Measurements from ENCODE around the gene ABCC8.

ABCC8 gene

GRCh38 chr11:17418444-17419081, 58.1 kb downstream of the ABCC8 start:
- Histone ChIP-seq H3K9ac (ENCODE audit: low read depth, low read length) (no peak overlapping the region), H3K4me3 (ENCODE audit: low read depth, low read length) (no peak overlapping the region), H3K4me1 (ENCODE audit: control insufficient read depth, insufficient read depth, low read length) (no peaks in the 10 kb centered on the region), H3K9me3 (ENCODE audit: control insufficient read depth, insufficient read depth, low read length) (no peaks in the 10 kb centered on the region), H3K36me3 (ENCODE audit: control insufficient read depth, insufficient read depth, low read length) (no peaks in the 10 kb centered on the region), H3K27me3 (ENCODE audit: control insufficient read depth, insufficient read depth, low read length) (peaks cover 2% of the 10 kb centered on the region)

GRCh38 chr11:17416492-17416891, 60.2 kb downstream of the ABCC8 start:
- Histone ChIP-seq H3K27me3 (ENCODE audit: control insufficient read depth, insufficient read depth, low read length) (peaks cover 2% of the 10 kb centered on the region), H3K9ac (ENCODE audit: low read depth, low read length) (no peak overlapping the region), H3K9me3 (ENCODE audit: control insufficient read depth, insufficient read depth, low read length) (no peaks in the 10 kb centered on the region), H3K4me1 (ENCODE audit: control insufficient read depth, insufficient read depth, low read length) (no peaks in the 10 kb centered on the region), H3K4me3 (ENCODE audit: low read depth, low read length) (no peak overlapping the region), H3K36me3 (ENCODE audit: control insufficient read depth, insufficient read depth, low read length) (no peaks in the 10 kb centered on the region)

- Histone ChIP-seq H3K9ac (ENCODE audit: low read depth, low read length) (no peak overlapping the region), H3K4me3 (ENCODE audit: low read depth, low read length) (no peak overlapping the region)
Observed at GRCh38 chr11:17415523-17416104, 61.0 kb downstream of the ABCC8 start.

DNA sequence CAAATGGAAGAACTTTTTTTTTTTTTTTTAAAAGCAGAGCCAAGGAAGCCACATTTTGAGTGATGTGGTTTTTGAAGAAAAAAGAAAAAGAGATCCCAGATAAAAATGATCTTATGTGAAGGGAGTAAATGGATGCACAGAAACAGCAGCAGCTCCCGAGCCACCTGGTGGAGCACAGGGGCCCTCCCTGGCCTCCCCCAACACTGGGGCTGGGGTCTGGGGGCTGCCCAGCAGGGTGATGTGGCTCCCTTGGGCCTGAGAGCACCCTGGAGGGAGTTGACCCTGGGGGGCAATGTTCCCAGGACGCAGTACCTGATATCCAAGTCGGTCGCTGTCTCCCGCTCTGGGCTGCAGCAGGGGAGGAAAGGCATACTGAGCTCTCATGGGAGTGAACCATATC, 61.7 kb downstream of the ABCC8 start:
- Histone ChIP-seq H3K36me3 (ENCODE audit: control insufficient read depth, insufficient read depth, low read length) (no peaks in the 10 kb centered on the region), H3K9me3 (ENCODE audit: control insufficient read depth, insufficient read depth, low read length) (no peaks in the 10 kb centered on the region), H3K9ac (ENCODE audit: low read depth, low read length) (no peak overlapping the region), H3K4me3 (ENCODE audit: low read depth, low read length) (no peak overlapping the region), H3K4me1 (ENCODE audit: control insufficient read depth, insufficient read depth, low read length) (no peaks in the 10 kb centered on the region), H3K27me3 (ENCODE audit: control insufficient read depth, insufficient read depth, low read length) (peaks cover 2% of the 10 kb centered on the region)

More at GRCh38 chr11:17415523-17416104, 61.0 kb downstream of the ABCC8 start:
- Histone ChIP-seq H3K4me1 (ENCODE audit: control insufficient read depth, insufficient read depth, low read length) (no peaks in the 10 kb centered on the region), H3K27me3 (ENCODE audit: control insufficient read depth, insufficient read depth, low read length) (peaks cover 2% of the 10 kb centered on the region), H3K36me3 (ENCODE audit: control insufficient read depth, insufficient read depth, low read length) (no peaks in the 10 kb centered on the region), H3K9me3 (ENCODE audit: control insufficient read depth, insufficient read depth, low read length) (no peaks in the 10 kb centered on the region)

DNA sequence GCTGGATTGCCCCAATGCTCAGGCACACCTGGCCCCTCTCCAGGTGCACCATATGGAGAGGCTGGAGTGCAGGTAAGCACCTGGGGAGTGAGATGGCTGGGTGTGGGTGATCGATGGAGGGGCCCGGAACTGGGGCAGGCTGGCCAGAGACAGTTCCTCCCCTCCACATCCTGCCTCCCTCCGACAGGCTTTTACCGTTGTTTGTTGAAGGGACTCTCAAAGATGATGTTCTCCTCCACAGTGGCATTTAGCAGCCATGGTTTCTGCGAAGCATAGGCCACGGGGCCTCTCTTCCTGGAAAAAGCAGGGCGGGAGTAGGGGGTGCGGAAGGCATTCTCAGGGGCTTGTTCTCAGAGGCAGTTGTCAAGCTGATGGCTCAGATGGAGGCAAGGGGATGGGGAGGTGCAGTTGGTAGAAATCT, 62.3 kb downstream of the ABCC8 start:
- H3K4me1 ChIP-seq (ENCODE audit: control insufficient read depth, insufficient read depth, low read length) = no peaks in the 10 kb centered on the region
- no peak overlapping the region for H3K4me3 ChIP-seq (ENCODE audit: low read depth, low read length)
- H3K27me3 ChIP-seq (ENCODE audit: control insufficient read depth, insufficient read depth, low read length) = peaks cover 2% of the 10 kb centered on the region
- no peaks in the 10 kb centered on the region for H3K9me3 ChIP-seq (ENCODE audit: control insufficient read depth, insufficient read depth, low read length)
- no peaks in the 10 kb centered on the region for H3K36me3 ChIP-seq (ENCODE audit: control insufficient read depth, insufficient read depth, low read length)
- H3K9ac ChIP-seq (ENCODE audit: low read depth, low read length) = no peak overlapping the region

GRCh38 chr11:17413414-17414316, 63.0 kb downstream of the ABCC8 start:
- Histone ChIP-seq H3K36me3 (ENCODE audit: control insufficient read depth, insufficient read depth, low read length) (no peaks in the 10 kb centered on the region), H3K27me3 (ENCODE audit: control insufficient read depth, insufficient read depth, low read length) (no peaks in the 10 kb centered on the region), H3K4me3 (ENCODE audit: low read depth, low read length) (no peak overlapping the region), H3K4me1 (ENCODE audit: control insufficient read depth, insufficient read depth, low read length) (no peaks in the 10 kb centered on the region), H3K9ac (ENCODE audit: low read depth, low read length) (no peak overlapping the region), H3K9me3 (ENCODE audit: control insufficient read depth, insufficient read depth, low read length) (no peaks in the 10 kb centered on the region)

DNA sequence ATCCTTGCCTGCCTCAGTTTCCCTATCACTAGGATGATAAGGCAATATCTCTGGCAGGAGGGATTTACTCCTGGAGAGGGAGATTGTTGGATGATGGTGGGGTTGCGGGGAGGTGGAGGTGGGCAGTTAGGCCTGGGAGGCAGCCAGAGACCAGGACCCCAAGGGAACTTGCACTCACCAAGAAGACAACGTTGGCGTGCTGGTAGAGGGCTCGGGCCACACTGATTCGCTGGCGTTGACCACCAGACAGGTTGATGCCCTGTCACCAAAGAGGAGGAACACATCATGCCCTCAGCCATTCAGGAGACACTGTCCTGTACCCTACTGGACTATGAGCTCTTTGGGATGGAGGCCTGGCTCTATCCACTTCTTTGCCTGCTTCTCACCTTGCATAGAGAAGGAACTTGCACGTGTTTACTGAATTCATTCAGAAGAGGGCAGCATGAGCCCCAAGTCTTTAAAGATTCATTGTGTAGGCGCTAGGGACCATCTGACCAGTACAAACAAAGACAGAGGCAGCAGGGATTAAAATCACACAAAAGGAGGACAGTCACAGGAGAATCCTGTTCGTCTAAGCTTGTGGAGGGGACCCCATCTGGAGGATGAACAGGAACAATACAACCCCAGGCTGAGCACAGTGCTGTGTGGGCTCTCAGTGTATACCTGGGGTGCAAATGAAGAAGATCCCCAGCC, 64.0 kb downstream of the ABCC8 start:
- no peak overlapping the region for H3K4me3 ChIP-seq (ENCODE audit: low read depth, low read length)
- no peaks in the 10 kb centered on the region for H3K27me3 ChIP-seq (ENCODE audit: control insufficient read depth, insufficient read depth, low read length)
- no peaks in the 10 kb centered on the region for H3K4me1 ChIP-seq (ENCODE audit: control insufficient read depth, insufficient read depth, low read length)
- no peak overlapping the region for H3K9ac ChIP-seq (ENCODE audit: low read depth, low read length)
- H3K36me3 ChIP-seq (ENCODE audit: control insufficient read depth, insufficient read depth, low read length) = no peaks in the 10 kb centered on the region
- H3K9me3 ChIP-seq (ENCODE audit: control insufficient read depth, insufficient read depth, low read length) = no peaks in the 10 kb centered on the region

- Histone ChIP-seq H3K36me3 (ENCODE audit: control insufficient read depth, insufficient read depth, low read length) (no peaks in the 10 kb centered on the region), H3K27me3 (ENCODE audit: control insufficient read depth, insufficient read depth, low read length) (no peaks in the 10 kb centered on the region), H3K9me3 (ENCODE audit: control insufficient read depth, insufficient read depth, low read length) (no peaks in the 10 kb centered on the region), H3K4me1 (ENCODE audit: control insufficient read depth, insufficient read depth, low read length) (no peaks in the 10 kb centered on the region), H3K4me3 (ENCODE audit: low read depth, low read length) (no peak overlapping the region), H3K9ac (ENCODE audit: low read depth, low read length) (no peak overlapping the region)
Observed at GRCh38 chr11:17411418-17411817, 65.2 kb downstream of the ABCC8 start.

GRCh38 chr11:17410606-17411379, 65.9 kb downstream of the ABCC8 start:
- Histone ChIP-seq H3K4me3 (ENCODE audit: low read depth, low read length) (no peak overlapping the region), H3K27me3 (ENCODE audit: control insufficient read depth, insufficient read depth, low read length) (no peaks in the 10 kb centered on the region), H3K9me3 (ENCODE audit: control insufficient read depth, insufficient read depth, low read length) (no peaks in the 10 kb centered on the region), H3K36me3 (ENCODE audit: control insufficient read depth, insufficient read depth, low read length) (no peaks in the 10 kb centered on the region), H3K9ac (ENCODE audit: low read depth, low read length) (no peak overlapping the region), H3K4me1 (ENCODE audit: control insufficient read depth, insufficient read depth, low read length) (no peaks in the 10 kb centered on the region)

DNA sequence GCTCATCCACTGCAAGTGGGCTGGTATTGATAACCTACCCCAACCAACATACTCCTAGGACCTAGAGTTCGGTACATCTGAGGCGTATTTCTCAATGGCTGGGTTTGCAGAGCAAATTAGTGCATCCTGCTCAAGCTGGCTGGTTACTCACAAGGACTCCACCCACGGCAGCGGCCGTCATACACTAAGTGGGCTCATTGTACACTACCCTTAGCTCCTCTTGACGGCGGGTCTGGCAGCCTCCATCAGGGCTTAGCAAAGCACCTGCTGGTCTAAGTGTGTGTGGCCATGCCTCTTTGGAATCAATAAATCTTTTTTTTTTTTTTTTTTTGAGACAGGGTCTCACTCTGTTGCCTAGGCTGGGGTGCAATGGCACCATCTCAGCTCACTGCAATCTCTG, 68.0 kb downstream of the ABCC8 start:
- H3K9me3 ChIP-seq (ENCODE audit: control insufficient read depth, insufficient read depth, low read length) = no peaks in the 10 kb centered on the region
- no peak overlapping the region for H3K9ac ChIP-seq (ENCODE audit: low read depth, low read length)
- H3K4me3 ChIP-seq (ENCODE audit: low read depth, low read length) = no peak overlapping the region
- H3K4me1 ChIP-seq (ENCODE audit: control insufficient read depth, insufficient read depth, low read length) = no peaks in the 10 kb centered on the region
- no peaks in the 10 kb centered on the region for H3K36me3 ChIP-seq (ENCODE audit: control insufficient read depth, insufficient read depth, low read length)
- no peaks in the 10 kb centered on the region for H3K27me3 ChIP-seq (ENCODE audit: control insufficient read depth, insufficient read depth, low read length)

- Histone ChIP-seq H3K9me3 (ENCODE audit: control insufficient read depth, insufficient read depth, low read length) (no peaks in the 10 kb centered on the region), H3K36me3 (ENCODE audit: control insufficient read depth, insufficient read depth, low read length) (no peaks in the 10 kb centered on the region), H3K9ac (ENCODE audit: low read depth, low read length) (no peak overlapping the region), H3K4me3 (ENCODE audit: low read depth, low read length) (no peak overlapping the region), H3K27me3 (ENCODE audit: control insufficient read depth, insufficient read depth, low read length) (no peaks in the 10 kb centered on the region), H3K4me1 (ENCODE audit: control insufficient read depth, insufficient read depth, low read length) (no peaks in the 10 kb centered on the region)
Observed at GRCh38 chr11:17408026-17408425, 68.6 kb downstream of the ABCC8 start.
